Measurements from ENCODE around the gene FRRS1.

Gene FRRS1

GRCh38 chr1:99676876-99677275 lies 89.6 kb downstream of the FRRS1 start:
- no peak for DNase-seq (ENCODE audit: low read depth, low spot score)

DNA sequence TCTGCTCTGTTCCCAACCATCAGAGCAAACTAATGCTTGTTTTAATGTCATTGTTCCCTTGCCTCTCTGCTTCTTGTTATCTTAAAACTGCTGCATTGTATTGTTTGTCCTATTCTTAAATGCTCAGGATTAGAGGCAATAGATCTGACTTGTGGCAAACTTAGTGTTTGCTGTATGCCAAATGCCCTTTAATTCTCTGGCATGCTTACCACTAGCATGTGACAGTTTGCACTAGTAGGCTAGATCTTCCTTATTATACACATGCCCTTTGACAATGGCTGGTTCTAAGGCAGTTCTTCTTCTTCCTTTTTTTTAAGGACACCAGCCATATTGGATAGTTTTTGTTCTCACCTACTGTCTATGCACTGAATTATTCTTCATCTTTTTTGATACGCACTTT lies 90.4 kb downstream of the FRRS1 start:
- no peak for DNase-seq (ENCODE audit: low read depth, low spot score)

DNA sequence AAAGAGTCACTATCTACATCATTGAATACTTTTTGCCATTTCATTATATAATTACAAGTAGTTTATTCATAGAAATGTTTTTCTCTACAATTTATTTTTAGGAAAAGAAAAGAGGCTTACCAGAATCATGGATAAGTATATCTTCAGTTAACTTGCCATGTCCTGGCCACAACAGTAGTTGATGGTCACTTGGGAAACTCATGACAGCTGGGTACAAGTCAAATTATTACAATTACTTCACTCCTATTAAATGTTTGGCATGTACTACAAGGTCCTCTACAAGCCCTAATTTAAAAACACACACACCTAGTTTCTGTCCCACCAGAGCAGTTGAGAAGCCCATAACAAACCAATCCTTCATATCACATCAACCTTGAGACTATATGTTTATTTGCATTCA lies 91.1 kb downstream of the FRRS1 start:
- DNase-seq (ENCODE audit: low read depth, low spot score), result no peak

GRCh38 chr1:99674115-99675064 lies 92.0 kb downstream of the FRRS1 start:
- DNase-seq (ENCODE audit: low read depth, low spot score), result no peak

- no peak for DNase-seq (ENCODE audit: low read depth, low spot score)
These were observed 93.1 kb downstream of the FRRS1 start for GRCh38 chr1:99673315-99673714.

GRCh38 chr1:99672530-99673213 lies 93.8 kb downstream of the FRRS1 start:
- no peak for DNase-seq (ENCODE audit: low read depth, low spot score)

DNA sequence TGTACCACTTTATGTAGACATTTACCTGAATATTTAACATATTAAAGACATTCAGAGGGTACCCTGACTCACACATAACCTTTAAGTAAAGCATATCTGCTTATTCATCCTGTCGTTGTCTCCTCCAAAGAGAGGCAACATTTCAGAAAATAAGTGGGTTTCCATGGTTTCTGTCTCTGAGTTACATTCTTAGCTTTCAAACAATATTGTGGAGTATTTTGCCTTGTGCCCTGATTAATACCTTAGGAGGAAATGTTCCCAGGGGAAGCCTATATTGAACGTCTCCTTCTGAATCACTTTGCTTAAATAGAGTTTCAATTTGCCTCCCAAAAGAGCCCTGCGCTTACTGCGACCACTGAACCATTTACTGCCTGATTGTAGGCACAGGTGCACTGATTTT lies 94.4 kb downstream of the FRRS1 start:
- DNase-seq (ENCODE audit: low read depth, low spot score), result no peak

GRCh38 chr1:99670583-99670982 lies 95.9 kb downstream of the FRRS1 start:
- no peak for DNase-seq (ENCODE audit: low read depth, low spot score)

- DNase-seq (ENCODE audit: low read depth, low spot score), result no peak
These were observed 96.6 kb downstream of the FRRS1 start for GRCh38 chr1:99669821-99670220.

GRCh38 chr1:99669376-99669775 lies 97.1 kb downstream of the FRRS1 start:
- no peak for DNase-seq (ENCODE audit: low read depth, low spot score)

GRCh38 chr1:99665212-99665611 lies 101.2 kb downstream of the FRRS1 start:
- DNase-seq (ENCODE audit: low read depth, low spot score), result no peak

- no peak for DNase-seq (ENCODE audit: low read depth, low spot score)
These were observed 102.9 kb downstream of the FRRS1 start for GRCh38 chr1:99663501-99663900.

GRCh38 chr1:99662539-99663080 lies 103.8 kb downstream of the FRRS1 start:
- no peak for DNase-seq (ENCODE audit: low read depth, low spot score)

GRCh38 chr1:99661780-99662179 lies 104.7 kb downstream of the FRRS1 start:
- DNase-seq (ENCODE audit: low read depth, low spot score), result no peak

- no peak for DNase-seq (ENCODE audit: low read depth, low spot score)
These were observed 105.9 kb downstream of the FRRS1 start for GRCh38 chr1:99660496-99660895.

DNA sequence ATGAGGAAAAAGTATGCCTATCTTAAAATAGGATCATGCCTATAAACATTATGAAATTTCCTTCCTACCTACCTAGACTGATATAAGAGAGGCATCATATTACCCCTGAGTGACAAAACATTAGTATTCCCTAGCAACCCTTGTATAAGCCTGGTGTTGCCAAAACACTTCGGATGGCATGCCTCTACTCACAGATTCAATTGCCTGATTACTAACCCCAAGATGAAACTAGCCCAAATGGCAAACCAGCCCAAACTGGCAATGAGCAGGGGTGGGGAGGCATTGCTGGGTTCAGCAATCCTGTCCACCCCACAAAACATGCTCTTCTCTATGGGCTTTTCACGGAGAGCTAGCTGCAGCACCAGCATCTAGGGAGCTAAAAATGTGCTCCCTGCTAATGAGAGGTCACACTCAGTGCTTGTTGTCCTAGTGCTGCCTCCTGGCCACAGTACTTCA lies 106.7 kb downstream of the FRRS1 start:
- no peak for DNase-seq (ENCODE audit: low read depth, low spot score)

Measured in astrocyte of the hippocampus (primary cell).